Osteoblast (primary cell): ENCODE measurements around the gene MAN2B1. TPM values are rescaled to one million over a fixed set of nuclear protein-coding genes. Genes with fewer than 3 reads are reported as not detected.
"Not testable (repeated sequence)": the region's sequence is repeated elsewhere in the genome, so short reads cannot be mapped to it uniquely, and the experiment has no call there.

Experiments
- DNase-seq: peaks from one replicate; pipeline ENCODE4 v3.0.0; 2011; ENCODE audit warnings: low spot score, mixed read lengths; ENCODE audit not compliant: insufficient read length; ENCODE audit errors: missing footprints
- H2AFZ ChIP-seq: 2 replicates; pipeline ENCODE4 v1.6.0; 2011; ENCODE audit warnings: mild to moderate bottlenecking, low read length
- H3K27ac ChIP-seq: 2 replicates; pipeline ENCODE4 v1.5.1; 2011; ENCODE audit warnings: mild to moderate bottlenecking, low read depth, low read length, moderate library complexity
- H3K27me3 ChIP-seq: 2 replicates; pipeline ENCODE4 v1.6.0; 2012; ENCODE audit warnings: mild to moderate bottlenecking, control low read depth, inconsistent platforms, low read length, moderate library complexity; ENCODE audit not compliant: insufficient read depth
- H3K36me3 ChIP-seq: 2 replicates; pipeline ENCODE4 v1.5.1; 2011; ENCODE audit warnings: mild to moderate bottlenecking, low read length, control low read depth, moderate library complexity; ENCODE audit not compliant: insufficient read depth
- H3K4me1 ChIP-seq: 2 replicates; pipeline ENCODE4 v1.5.1; 2011; ENCODE audit warnings: mild to moderate bottlenecking, low read length, control low read depth, moderate library complexity; ENCODE audit not compliant: insufficient read depth
- H3K4me2 ChIP-seq: 2 replicates; pipeline ENCODE4 v1.6.0; 2011; ENCODE audit warnings: mild to moderate bottlenecking, low read length; ENCODE audit not compliant: insufficient read depth
- H3K4me3 ChIP-seq: fragments of 200-600 bp; sonication (generic); 3 replicates; pipeline ENCODE4 v1.5.1; 2012; ENCODE audit warnings: mild to moderate bottlenecking, low read length, inconsistent platforms; ENCODE audit not compliant: insufficient read depth
- H3K79me2 ChIP-seq: 2 replicates; pipeline ENCODE4 v1.6.0; 2012; ENCODE audit warnings: mild to moderate bottlenecking, low read length, control low read depth, inconsistent platforms; ENCODE audit not compliant: insufficient read depth
- H3K9me3 ChIP-seq: 2 replicates; pipeline ENCODE4 v1.5.1; 2011; ENCODE audit warnings: low read depth, low read length, control low read depth
- H4K20me1 ChIP-seq: 2 replicates; pipeline ENCODE4 v1.6.0; 2012; ENCODE audit warnings: mild to moderate bottlenecking, low read length, control low read depth; ENCODE audit not compliant: insufficient read depth
- total RNA-seq: library from RNA; depleted of rRNA; stranded (reverse); fragments of >200 nt; gene quantifications from 2 replicates; pipeline ENCODE4 v1.2.3, GENCODE V29; 2012
- TF ChIP-seq, protein P1 (sequence below): IDR thresholded peaks from 2 replicates; pipeline ENCODE4 v1.5.1; 2011; ENCODE audit warnings: mild to moderate bottlenecking, low read depth, low read length, moderate library complexity; ENCODE audit errors: extremely low read depth

The MAN2B1 gene
- total RNA-seq, 1 donor: 35.8 TPM

DNA sequence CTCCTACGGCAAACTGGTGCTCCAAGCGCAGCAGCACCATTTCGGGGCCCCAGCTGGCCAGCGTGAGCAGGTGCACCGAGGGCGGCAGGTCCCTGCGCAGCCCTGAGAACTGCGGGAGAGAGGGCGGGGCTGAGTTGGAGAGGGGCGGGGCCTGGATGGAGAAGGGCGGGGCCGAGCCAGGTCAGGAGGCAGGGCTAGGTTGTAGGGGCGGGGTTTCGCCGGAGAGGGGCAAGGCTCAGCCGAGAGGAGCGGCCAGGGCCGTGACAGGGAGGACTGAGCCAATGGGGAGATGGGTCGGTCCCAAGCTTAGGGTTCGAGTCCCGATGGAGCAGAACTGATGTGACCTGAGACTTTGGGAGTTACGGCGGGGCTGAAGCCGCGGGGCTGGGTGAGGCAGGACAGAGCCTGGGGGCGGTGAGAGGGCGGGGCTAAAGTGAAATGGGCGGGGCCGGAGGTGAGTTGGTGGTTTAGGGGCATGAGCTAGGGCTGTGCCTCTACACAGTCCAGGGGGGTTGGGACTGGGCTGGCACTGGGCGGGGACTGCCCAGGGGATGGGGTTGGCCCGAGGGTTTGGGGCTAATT is 19.0 kb downstream of the MAN2B1 start:
- DNase-seq: peak; percentile 92
- H2AFZ ChIP-seq: no peak overlapping the region
- H3K4me2 ChIP-seq: peak overlapping the region; percentile 67
- no peaks in the 10 kb centered on the region for H3K27me3 ChIP-seq
- no peaks in the 10 kb centered on the region for H3K36me3 ChIP-seq
- H3K4me1 ChIP-seq: no peaks in the 10 kb centered on the region
- H4K20me1 ChIP-seq: no peaks in the 10 kb centered on the region
- H3K9me3 ChIP-seq: no peaks in the 10 kb centered on the region
- H3K79me2 ChIP-seq: no peaks in the 10 kb centered on the region
- H3K4me3 ChIP-seq: peak overlapping the region; percentile 56
- H3K27ac ChIP-seq: no peak overlapping the region
- TF ChIP-seq, protein P1, sequence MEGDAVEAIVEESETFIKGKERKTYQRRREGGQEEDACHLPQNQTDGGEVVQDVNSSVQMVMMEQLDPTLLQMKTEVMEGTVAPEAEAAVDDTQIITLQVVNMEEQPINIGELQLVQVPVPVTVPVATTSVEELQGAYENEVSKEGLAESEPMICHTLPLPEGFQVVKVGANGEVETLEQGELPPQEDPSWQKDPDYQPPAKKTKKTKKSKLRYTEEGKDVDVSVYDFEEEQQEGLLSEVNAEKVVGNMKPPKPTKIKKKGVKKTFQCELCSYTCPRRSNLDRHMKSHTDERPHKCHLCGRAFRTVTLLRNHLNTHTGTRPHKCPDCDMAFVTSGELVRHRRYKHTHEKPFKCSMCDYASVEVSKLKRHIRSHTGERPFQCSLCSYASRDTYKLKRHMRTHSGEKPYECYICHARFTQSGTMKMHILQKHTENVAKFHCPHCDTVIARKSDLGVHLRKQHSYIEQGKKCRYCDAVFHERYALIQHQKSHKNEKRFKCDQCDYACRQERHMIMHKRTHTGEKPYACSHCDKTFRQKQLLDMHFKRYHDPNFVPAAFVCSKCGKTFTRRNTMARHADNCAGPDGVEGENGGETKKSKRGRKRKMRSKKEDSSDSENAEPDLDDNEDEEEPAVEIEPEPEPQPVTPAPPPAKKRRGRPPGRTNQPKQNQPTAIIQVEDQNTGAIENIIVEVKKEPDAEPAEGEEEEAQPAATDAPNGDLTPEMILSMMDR: no peak

DNA sequence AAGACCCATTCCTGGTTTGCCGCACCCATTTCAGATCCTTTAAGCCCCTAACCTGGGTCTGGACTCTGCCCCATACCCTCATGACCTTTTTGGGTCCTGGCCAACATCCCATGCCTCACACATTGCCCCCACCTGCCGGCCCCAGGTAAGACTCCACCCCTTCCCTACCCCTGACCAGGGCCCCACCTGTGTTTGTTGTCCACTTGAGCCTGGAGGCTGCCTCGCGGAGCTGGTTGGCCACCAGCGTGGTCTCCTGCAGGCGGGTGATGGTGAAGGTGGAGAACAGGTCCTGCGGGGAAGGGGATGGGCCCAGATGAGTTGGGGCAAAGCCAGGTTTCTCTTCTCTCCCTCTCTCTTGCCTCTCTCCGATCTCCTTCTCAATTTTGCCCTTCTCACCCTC is 19.5 kb downstream of the MAN2B1 start:
- no peak overlapping the region for H2AFZ ChIP-seq
- TF ChIP-seq, protein P1: no peak
- H4K20me1 ChIP-seq: no peaks in the 10 kb centered on the region
- H3K4me1 ChIP-seq: no peaks in the 10 kb centered on the region
- no peak overlapping the region for H3K4me3 ChIP-seq
- H3K9me3 ChIP-seq: no peaks in the 10 kb centered on the region
- no peaks in the 10 kb centered on the region for H3K79me2 ChIP-seq
- no peak overlapping the region for H3K4me2 ChIP-seq
- no peak overlapping the region for H3K27ac ChIP-seq
- no peaks in the 10 kb centered on the region for H3K27me3 ChIP-seq
- DNase-seq: no peak
- H3K36me3 ChIP-seq: no peaks in the 10 kb centered on the region

DNA sequence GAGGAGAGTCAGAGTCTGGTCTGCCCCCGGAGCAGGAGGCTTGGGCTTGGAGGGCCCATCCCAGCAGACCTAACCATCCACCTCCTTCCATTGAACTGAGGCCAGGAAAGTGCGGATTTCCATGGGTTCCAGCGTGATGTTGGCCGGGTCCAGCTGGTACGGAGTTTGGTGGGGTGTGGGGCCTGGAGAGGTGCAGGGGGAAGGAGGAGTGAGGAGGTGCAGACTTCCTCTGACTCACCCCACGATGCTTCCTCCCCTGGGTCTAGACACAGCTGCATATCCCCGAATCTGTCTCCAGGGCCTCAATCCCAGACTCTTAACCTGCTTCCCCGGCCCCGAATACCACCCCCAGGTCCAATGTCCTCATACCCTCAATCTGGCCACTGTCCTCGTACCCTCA is 20.0 kb downstream of the MAN2B1 start:
- Histone ChIP-seq H3K79me2 (no peaks in the 10 kb centered on the region), H3K4me2 (no peak overlapping the region), H3K36me3 (no peaks in the 10 kb centered on the region), H3K9me3 (no peaks in the 10 kb centered on the region), H4K20me1 (no peaks in the 10 kb centered on the region), H3K27me3 (no peaks in the 10 kb centered on the region), H3K4me3 (no peak overlapping the region), H2AFZ (no peak overlapping the region), H3K4me1 (no peaks in the 10 kb centered on the region), H3K27ac (no peak overlapping the region)
- TF ChIP-seq, protein P1: no peak
- DNase-seq: peak; percentile 47

DNA sequence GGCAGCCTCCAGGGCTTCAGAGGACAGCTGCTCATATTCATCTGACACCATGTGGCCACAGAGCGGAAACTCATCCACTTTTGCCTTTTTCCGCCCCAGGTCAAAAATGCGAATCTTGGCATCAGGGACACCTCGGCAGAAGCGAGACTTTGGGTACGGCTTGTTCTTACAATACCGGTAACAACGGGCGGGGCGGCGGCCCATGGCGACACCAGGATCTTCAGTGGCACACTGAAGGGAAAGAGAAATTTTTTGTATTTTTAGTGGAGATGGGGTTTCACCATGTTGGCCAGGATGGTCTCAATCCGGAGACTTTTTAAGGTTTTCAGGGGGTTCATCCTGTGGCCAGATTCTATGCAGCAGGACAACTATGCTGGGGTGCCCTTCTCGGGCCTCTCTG is 22.8 kb downstream of the MAN2B1 start:
- not testable (repeated sequence) for H3K4me2 ChIP-seq, H3K27me3 ChIP-seq, H3K4me1 ChIP-seq, H4K20me1 ChIP-seq, DNase-seq, H3K36me3 ChIP-seq, H2AFZ ChIP-seq, H3K79me2 ChIP-seq, H3K27ac ChIP-seq, H3K4me3 ChIP-seq, H3K9me3 ChIP-seq
